Measurements from ENCODE around the gene GSTO2.

The GSTO2 gene

GRCh38 chr10:104309980-104310978 lies 41.3 kb downstream of the GSTO2 start:
- DNase-seq: no peak

GRCh38 chr10:104311184-104311720 lies 42.3 kb downstream of the GSTO2 start:
- no peak for DNase-seq

- DNase-seq: no peak
Measured at GRCh38 chr10:104314591-104315485, 45.9 kb downstream of the GSTO2 start.

GRCh38 chr10:104315486-104315921 lies 46.5 kb downstream of the GSTO2 start:
- DNase-seq: no peak

GRCh38 chr10:104316321-104317099 lies 47.5 kb downstream of the GSTO2 start:
- no peak for DNase-seq

- DNase-seq: no peak
Measured at GRCh38 chr10:104317269-104317710, 48.3 kb downstream of the GSTO2 start.

- no peak for DNase-seq
Measured at GRCh38 chr10:104317726-104318299, 48.8 kb downstream of the GSTO2 start.

- DNase-seq: no peak
Measured at GRCh38 chr10:104318326-104318725, 49.3 kb downstream of the GSTO2 start.

GRCh38 chr10:104318810-104319741 lies 50.1 kb downstream of the GSTO2 start:
- DNase-seq: no peak

- DNase-seq: no peak
Measured at GRCh38 chr10:104321226-104321625, 52.2 kb downstream of the GSTO2 start.

- no peak for DNase-seq
Measured at GRCh38 chr10:104321725-104322415, 52.9 kb downstream of the GSTO2 start.

- no peak for DNase-seq
Measured at GRCh38 chr10:104322416-104322782, 53.4 kb downstream of the GSTO2 start.

- DNase-seq: no peak
Measured at GRCh38 chr10:104323085-104323484, 54.1 kb downstream of the GSTO2 start.

- DNase-seq: no peak
Measured at GRCh38 chr10:104323760-104324201, 54.8 kb downstream of the GSTO2 start.

GRCh38 chr10:104324221-104324686 lies 55.3 kb downstream of the GSTO2 start:
- no peak for DNase-seq

GRCh38 chr10:104324931-104325330 lies 55.9 kb downstream of the GSTO2 start:
- no peak for DNase-seq

- DNase-seq: no peak
Measured at GRCh38 chr10:104325436-104326435, 56.8 kb downstream of the GSTO2 start.

- DNase-seq: no peak
Measured at GRCh38 chr10:104326991-104327610, 58.1 kb downstream of the GSTO2 start.
